ENCODE results near the gene ARHGAP26.

GRCh38 chr5:143212261-143212660 lies 442.1 kb downstream of the ARHGAP26 start:
- TF ChIP-seq POLR2A (IDR thresholded peaks at IDR 0.05) (no peak), CTCF (IDR thresholded peaks at IDR 0.05) (no peak), EP300 (IDR thresholded peaks at IDR 0.05) (no peak)
